IMR-90 (cell line): ENCODE measurements around the gene WDR70. TPM values are rescaled to one million over a fixed set of nuclear protein-coding genes. Genes with fewer than 3 reads are reported as not detected.

Experiments
- ATAC-seq: fragments of 200-7000 bp; cut with Tn5 transposase; 2 replicates; pipeline ENCODE4 v1.9.1; 2020; ENCODE audit warnings: low read depth, mild to moderate bottlenecking, moderate library complexity
- BruUV-seq: library from RNA; stranded (reverse); fragments of 400-500 nt; replicated peaks from 2 replicates; lab custom pipeline; 2021; lab: Mats Ljungman, UMichigan
- CTCF ChIA-PET: fragments of 300-600 bp; formaldehyde crosslinking; extraction: SDS; loops from one replicate; lab custom pipeline; 2021; ENCODE audit warnings: antibody characterized with exemption; lab: Yijun Ruan, JAX
- POLR2A ChIA-PET: fragments of 300-600 bp; sonication (Branson Sonifier 250); formaldehyde crosslinking; loops from one replicate; lab custom pipeline; 2022; ENCODE audit warnings: antibody characterized with exemption; ENCODE audit not compliant: unreplicated experiment; lab: Charles Lee
- DNase-seq: peaks from one replicate; pipeline ENCODE4 v3.0.0; 2013
- H2AFZ ChIP-seq: replicated peaks from 2 replicates; pipeline ENCODE3; 2013; ENCODE audit warnings: low read length, mild to moderate bottlenecking; ENCODE audit not compliant: poor library complexity
- H2AK5ac ChIP-seq: 2 replicates; pipeline ENCODE4 v1.6.1; 2013; ENCODE audit warnings: low read depth, low read length, inconsistent platforms
- H2AK9ac ChIP-seq: replicated peaks from 2 replicates; pipeline ENCODE3; 2013; ENCODE audit warnings: mild to moderate bottlenecking, low read depth, low read length, moderate library complexity; ENCODE audit not compliant: poor library complexity
- H2BK120ac ChIP-seq: 2 replicates; pipeline ENCODE4 v1.6.1; 2013; ENCODE audit warnings: low read depth, low read length, inconsistent platforms
- H2BK15ac ChIP-seq: 3 replicates; pipeline ENCODE4 v1.6.1; 2013; ENCODE audit warnings: low read depth, low read length, inconsistent platforms
- H2BK20ac ChIP-seq: 2 replicates; pipeline ENCODE4 v1.6.1; 2013; ENCODE audit warnings: low read depth, mild to moderate bottlenecking, inconsistent platforms, low read length, moderate library complexity
- H2BK5ac ChIP-seq: 2 replicates; pipeline ENCODE4 v1.6.1; 2013; ENCODE audit warnings: mild to moderate bottlenecking, low read depth, low read length, inconsistent platforms; ENCODE audit not compliant: poor library complexity, severe bottlenecking
- H3K14ac ChIP-seq: replicated peaks from 2 replicates; pipeline ENCODE4 v1.6.1; 2013; ENCODE audit warnings: low read depth, low read length, inconsistent platforms
- H3K18ac ChIP-seq: 2 replicates; pipeline ENCODE4 v1.6.1; 2013; ENCODE audit warnings: low read depth, low read length, control low read depth
- H3K23ac ChIP-seq: 2 replicates; pipeline ENCODE4 v1.6.1; 2013; ENCODE audit warnings: low read depth, low read length, inconsistent platforms
- H3K27ac ChIP-seq: 2 replicates; pipeline ENCODE4 v1.5.1; 2013; ENCODE audit warnings: mild to moderate bottlenecking, control low read depth, low read length; ENCODE audit not compliant: insufficient read depth
- H3K27me3 ChIP-seq: 2 replicates; pipeline ENCODE4 v1.6.1; 2013; ENCODE audit warnings: low read length; ENCODE audit not compliant: control insufficient read depth, insufficient read depth
- H3K36me3 ChIP-seq: 2 replicates; pipeline ENCODE4 v1.6.1; 2013; ENCODE audit warnings: low read length, mixed read lengths; ENCODE audit not compliant: control insufficient read depth, insufficient read depth
- H3K4ac ChIP-seq: 2 replicates; pipeline ENCODE4 v1.6.1; 2013; ENCODE audit warnings: low read depth, low read length, inconsistent platforms
- H3K4me1 ChIP-seq: 2 replicates; pipeline ENCODE4 v1.6.1; 2013; ENCODE audit warnings: low read length, mixed read lengths; ENCODE audit not compliant: control insufficient read depth, insufficient read depth
- H3K4me2 ChIP-seq: 2 replicates; pipeline ENCODE4 v1.6.1; 2013; ENCODE audit warnings: low read depth, mild to moderate bottlenecking, control low read depth, low read length, moderate library complexity
- H3K4me3 ChIP-seq: 2 replicates; pipeline ENCODE4 v1.5.1; 2013; ENCODE audit warnings: low read depth, mild to moderate bottlenecking, control low read depth, low read length, moderate library complexity; ENCODE audit not compliant: insufficient read depth
- H3K56ac ChIP-seq: 2 replicates; pipeline ENCODE4 v1.6.1; 2013; ENCODE audit warnings: low read length, inconsistent platforms; ENCODE audit not compliant: insufficient read depth; ENCODE audit errors: extremely low read depth
- H3K79me1 ChIP-seq, 2 experiments: 2 replicates each; pipeline ENCODE4 v1.6.1; 2013; ENCODE audit warnings: low read length in 2 of 2, inconsistent platforms in 1 of 2, low read depth in 1 of 2
- H3K9ac ChIP-seq: 2 replicates; pipeline ENCODE4 v1.6.1; 2013; ENCODE audit warnings: low read depth, low read length, control low read depth
- H3K9me1 ChIP-seq: 2 replicates; pipeline ENCODE4 v1.6.1; 2013; ENCODE audit warnings: low read length, inconsistent platforms; ENCODE audit not compliant: insufficient read depth
- H3K9me3 ChIP-seq: 2 replicates; pipeline ENCODE4 v1.6.1; 2013; ENCODE audit warnings: low read length; ENCODE audit not compliant: control insufficient read depth, insufficient read depth
- H4K20me1 ChIP-seq: 2 replicates; pipeline ENCODE4 v1.6.1; 2013; ENCODE audit warnings: low read length, inconsistent platforms; ENCODE audit not compliant: insufficient read depth
- H4K5ac ChIP-seq: 2 replicates; pipeline ENCODE4 v1.6.1; 2013; ENCODE audit warnings: mild to moderate bottlenecking, low read depth, low read length, control low read depth
- H4K8ac ChIP-seq, 2 experiments: 2 replicates each; pipeline ENCODE4 v1.6.1; 2013; ENCODE audit warnings: low read depth in 2 of 2, low read length in 2 of 2, control low read depth in 1 of 2, inconsistent platforms in 1 of 2
- H4K91ac ChIP-seq: 2 replicates; pipeline ENCODE4 v1.6.1; 2013; ENCODE audit warnings: low read depth, low read length, inconsistent platforms; ENCODE audit not compliant: insufficient read depth
- CEBPB ChIP-seq: IDR thresholded peaks from 2 replicates; pipeline ENCODE4 v1.6.1; 2012; ENCODE audit warnings: low read depth, low read length, improper control_type of control experiment
- USF2 ChIP-seq: fragments of 150-350 bp; IDR thresholded peaks from 2 replicates; pipeline ENCODE4 v1.6.1; 2017; ENCODE audit warnings: mild to moderate bottlenecking, antibody characterized with exemption, low read length, low read depth
- WGBS, 2 experiments: methylation state at CpG; one replicate each; pipeline versions ENCODE4 v1.1.5 to v1.1.7; 2013; ENCODE audit warnings: missing lambda C conversion rate in 2 of 2; ENCODE audit not compliant: insufficient read length in 1 of 2; ENCODE audit errors: extremely low coverage in 2 of 2; 5-methylcytosine and 5-hydroxymethylcytosine counted together
- dilution Hi-C: fragments of 300-500 bp; cut with HindIII; formaldehyde crosslinking; loops from one replicate; pipeline ENCODE4 v1.14.3; 2018; ENCODE audit warnings: low sequenced_read_pairs; ENCODE audit not compliant: unreplicated experiment
- in situ Hi-C: fragments of 300-500 bp; cut with MboI; formaldehyde crosslinking; loops from 3 replicates; pipeline ENCODE4 v1.14.3; 2019; ENCODE audit warnings: low sequenced_read_pairs, inconsistent platforms, mixed read lengths
- intact Hi-C: fragments of 100-400 bp; cut with micrococcal nuclease; formaldehyde crosslinking; loops from 2 replicates; pipeline ENCODE4 v1.10.0; 2022
- polyA plus RNA-seq, 3 experiments: library from polyadenylated mRNA; depleted of rRNA; stranded (reverse); fragments of >200 nt; gene quantifications; 2 replicates each; pipeline ENCODE4 v1.2.3, GENCODE V29; 2012; ENCODE audit warnings: low replicate concordance in 1 of 3
- total RNA-seq: library from RNA; depleted of rRNA; stranded (reverse); fragments of >200 nt; gene quantifications from 2 replicates; pipeline ENCODE4 v1.2.3, GENCODE V29; 2012
- TF ChIP-seq, protein P1 (sequence below): fragments of 150-350 bp; IDR thresholded peaks from 2 replicates; pipeline ENCODE4 v1.6.1; 2016; ENCODE audit warnings: low read depth, mild to moderate bottlenecking, low read length, moderate library complexity, borderline replicate concordance

Gene WDR70
- total and polyA plus RNA-seq, 2 of the 4 experiments (the other 2 are of a cell fraction), result 16.7 to 29.9 TPM

- no peak for TF ChIP-seq USF2
These were observed 258.2 kb downstream of the WDR70 start (continued) for GRCh38 chr5:37637165-37637845.

- no peaks in the 10 kb centered on the region for H3K27me3 ChIP-seq
- H4K8ac ChIP-seq, result no peak overlapping the region
- peak; percentile 66 for DNase-seq
- H2BK120ac ChIP-seq, result no peak overlapping the region
- intact Hi-C loops (no loop called here), dilution Hi-C loops (no loop called here), in situ Hi-C loops (no loop called here)
- CTCF ChIA-PET, result interaction anchor here (0.6 to 0.9 kb wide), 2 partner anchors 226 to 552 kb away, joined by 3 read pairs; no protein-coding TSS in a partner anchor
- H3K23ac ChIP-seq, result no peak overlapping the region
- H3K27ac ChIP-seq, result no peak overlapping the region
- H3K4me3 ChIP-seq, result no peak overlapping the region
- H3K14ac ChIP-seq, result no peak overlapping the region
- H3K4me2 ChIP-seq, result peak overlapping the region; percentile 54; the same call in 1 of the 2 replicates
- H2BK20ac ChIP-seq, result no peak overlapping the region
- H3K4ac ChIP-seq, result no peak overlapping the region
- no peak overlapping the region for H3K56ac ChIP-seq
- no CpG with 5 or more reads among the region's 1 CpG for WGBS, 2 experiments
- no TSS peak for BruUV-seq
- H4K5ac ChIP-seq, result no peak overlapping the region
- no peaks in the 10 kb centered on the region for H3K36me3 ChIP-seq
- H3K18ac ChIP-seq, result peak overlapping the region; percentile 88; the same call in 1 of the 2 replicates
- peak overlapping the region; percentile 82 for H2BK5ac ChIP-seq
- no peak overlapping the region for H2AK9ac ChIP-seq
- H3K9ac ChIP-seq, result no peak overlapping the region
- H3K9me1 ChIP-seq, result peaks cover 4% of the 10 kb centered on the region; the same call in 1 of the 2 replicates
- no peak overlapping the region for H2BK15ac ChIP-seq
- ATAC-seq, result peak; percentile 76
- H3K79me1 ChIP-seq, result peaks cover 0 to 9% of the 10 kb centered on the region in 2 experiments; a peak in 3 of 4 replicates
- no peaks in the 10 kb centered on the region for H4K20me1 ChIP-seq
- no peaks in the 10 kb centered on the region for H3K9me3 ChIP-seq
- peaks cover 5% of the 10 kb centered on the region; the same call in 1 of the 2 replicates for H3K4me1 ChIP-seq
- POLR2A ChIA-PET, result no interaction called here
- no peak overlapping the region for H2AK5ac ChIP-seq
- H2AFZ ChIP-seq, result no peak overlapping the region
- TF ChIP-seq, protein P1, sequence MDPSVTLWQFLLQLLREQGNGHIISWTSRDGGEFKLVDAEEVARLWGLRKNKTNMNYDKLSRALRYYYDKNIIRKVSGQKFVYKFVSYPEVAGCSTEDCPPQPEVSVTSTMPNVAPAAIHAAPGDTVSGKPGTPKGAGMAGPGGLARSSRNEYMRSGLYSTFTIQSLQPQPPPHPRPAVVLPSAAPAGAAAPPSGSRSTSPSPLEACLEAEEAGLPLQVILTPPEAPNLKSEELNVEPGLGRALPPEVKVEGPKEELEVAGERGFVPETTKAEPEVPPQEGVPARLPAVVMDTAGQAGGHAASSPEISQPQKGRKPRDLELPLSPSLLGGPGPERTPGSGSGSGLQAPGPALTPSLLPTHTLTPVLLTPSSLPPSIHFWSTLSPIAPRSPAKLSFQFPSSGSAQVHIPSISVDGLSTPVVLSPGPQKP, result no peak
- TF ChIP-seq CEBPB, result 0 out of 2 replicates have a peak, but pooled peaks have one; percentile 10
- H4K91ac ChIP-seq, result no peak overlapping the region
These were observed 259.8 kb downstream of the WDR70 start for GRCh38 chr5:37638897-37639296.
